Upper lobe of left lung (tissue), 4 donors: ENCODE results near the gene GMDS.

Source experiments
- POLR2A ChIP-seq, 4 donors: fragments of 450-650 bp; IDR thresholded peaks; one replicate each; pipeline ENCODE4 v1.5.1; 2016 to 2017; ENCODE audit warnings: antibody characterized with exemption in 4 of 4, mild to moderate bottlenecking in 2 of 4
- TF ChIP-seq, protein P1 (sequence below), 6 experiments: fragments of 450-650 bp in 4 of 6; fragments of 200-600 bp in 2 of 6; sonication (generic) in 2 of 6; IDR thresholded peaks; one replicate each; pipeline ENCODE4 v1.5.1; 2016 to 2019; ENCODE audit warnings: antibody characterized with exemption in 6 of 6

DNA sequence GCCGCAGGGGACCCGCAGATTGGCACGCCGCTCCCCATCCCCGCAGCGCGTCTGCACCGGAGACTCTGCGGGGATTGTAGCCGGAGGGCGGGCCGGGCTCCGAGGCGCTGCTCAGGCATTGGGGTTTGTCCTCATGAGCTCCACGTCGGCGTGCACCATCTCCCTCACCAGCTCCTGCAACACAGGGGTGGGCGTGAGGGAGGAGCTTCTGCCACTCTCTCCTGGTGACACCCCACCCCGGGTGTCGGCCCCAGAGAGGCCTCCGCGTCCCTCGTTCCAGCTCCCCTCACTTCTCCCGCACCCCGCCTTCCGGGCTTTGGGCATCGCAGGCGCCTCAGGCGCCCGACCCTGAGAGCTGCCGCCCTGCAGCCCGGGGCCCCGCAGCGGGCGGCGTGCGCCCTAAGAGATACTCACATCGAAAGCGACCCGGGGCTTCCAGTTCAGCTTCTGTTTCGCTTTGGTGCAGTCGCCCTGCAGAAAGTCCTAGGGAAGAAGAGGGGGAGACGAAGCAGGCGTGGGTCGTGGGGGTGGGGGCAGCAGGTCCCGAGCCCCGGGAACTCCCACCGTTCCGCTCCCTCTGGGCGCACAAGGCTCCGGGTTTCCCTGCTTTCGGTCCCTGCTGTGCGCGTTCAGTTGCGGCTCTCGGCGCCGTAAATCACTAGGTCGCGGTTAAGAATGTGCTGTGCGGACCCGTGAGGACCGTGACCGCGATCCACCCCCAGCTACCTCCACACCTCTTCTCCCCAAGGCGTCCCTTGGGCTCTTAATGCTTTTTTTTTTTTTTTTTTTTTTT lies 621.2 kb downstream of the GMDS start:
- TF ChIP-seq, protein P1, sequence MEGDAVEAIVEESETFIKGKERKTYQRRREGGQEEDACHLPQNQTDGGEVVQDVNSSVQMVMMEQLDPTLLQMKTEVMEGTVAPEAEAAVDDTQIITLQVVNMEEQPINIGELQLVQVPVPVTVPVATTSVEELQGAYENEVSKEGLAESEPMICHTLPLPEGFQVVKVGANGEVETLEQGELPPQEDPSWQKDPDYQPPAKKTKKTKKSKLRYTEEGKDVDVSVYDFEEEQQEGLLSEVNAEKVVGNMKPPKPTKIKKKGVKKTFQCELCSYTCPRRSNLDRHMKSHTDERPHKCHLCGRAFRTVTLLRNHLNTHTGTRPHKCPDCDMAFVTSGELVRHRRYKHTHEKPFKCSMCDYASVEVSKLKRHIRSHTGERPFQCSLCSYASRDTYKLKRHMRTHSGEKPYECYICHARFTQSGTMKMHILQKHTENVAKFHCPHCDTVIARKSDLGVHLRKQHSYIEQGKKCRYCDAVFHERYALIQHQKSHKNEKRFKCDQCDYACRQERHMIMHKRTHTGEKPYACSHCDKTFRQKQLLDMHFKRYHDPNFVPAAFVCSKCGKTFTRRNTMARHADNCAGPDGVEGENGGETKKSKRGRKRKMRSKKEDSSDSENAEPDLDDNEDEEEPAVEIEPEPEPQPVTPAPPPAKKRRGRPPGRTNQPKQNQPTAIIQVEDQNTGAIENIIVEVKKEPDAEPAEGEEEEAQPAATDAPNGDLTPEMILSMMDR (IDR thresholded peaks at IDR 0.05): no peak
- TF ChIP-seq POLR2A (IDR thresholded peaks at IDR 0.05): no peak
